ENCODE results near the gene IKZF2.

The IKZF2 gene

DNA sequence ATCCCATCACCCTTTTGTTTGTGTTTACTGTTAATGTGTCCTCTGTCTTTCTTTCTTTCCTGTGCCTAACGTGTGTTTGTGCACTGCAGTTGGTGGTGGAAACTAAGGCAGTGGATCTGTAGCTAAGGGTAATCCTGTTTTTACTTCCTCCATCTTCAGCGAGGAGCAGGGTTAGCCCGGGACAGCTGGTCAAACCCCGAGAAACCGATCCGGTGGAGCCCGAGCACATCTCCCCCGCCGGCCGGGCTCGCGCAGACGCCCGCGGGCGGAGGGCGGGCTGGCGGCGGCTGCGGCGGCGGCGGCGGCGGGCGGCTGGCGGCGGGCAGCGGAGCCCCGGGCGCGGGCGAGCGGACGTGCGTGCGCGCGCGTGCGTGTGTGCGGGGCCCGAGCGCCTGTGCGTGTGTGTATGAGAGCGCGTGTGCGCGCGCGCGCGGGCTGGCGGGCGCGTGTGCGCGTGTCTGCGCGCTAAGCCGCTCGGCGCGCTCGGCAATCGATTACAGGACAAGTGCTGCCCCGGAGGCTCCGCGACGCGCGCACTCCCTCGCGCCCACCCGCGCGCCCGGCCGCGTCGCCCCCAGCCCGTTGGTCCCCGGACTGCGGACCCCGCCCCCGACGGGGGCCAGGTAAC is at the start of gene IKZF2:
Gene IKZF2 (minus strand): TSS at position 176 of the 628 bp plus-strand sequence. CDS start 2,983 bp downstream, outside the sequence.
- peak; percentile 32 to 34 for DNase-seq

GRCh38 chr2:213199871-213200270 is 48.5 kb upstream of the IKZF2 start:
- DNase-seq: no peak

DNA sequence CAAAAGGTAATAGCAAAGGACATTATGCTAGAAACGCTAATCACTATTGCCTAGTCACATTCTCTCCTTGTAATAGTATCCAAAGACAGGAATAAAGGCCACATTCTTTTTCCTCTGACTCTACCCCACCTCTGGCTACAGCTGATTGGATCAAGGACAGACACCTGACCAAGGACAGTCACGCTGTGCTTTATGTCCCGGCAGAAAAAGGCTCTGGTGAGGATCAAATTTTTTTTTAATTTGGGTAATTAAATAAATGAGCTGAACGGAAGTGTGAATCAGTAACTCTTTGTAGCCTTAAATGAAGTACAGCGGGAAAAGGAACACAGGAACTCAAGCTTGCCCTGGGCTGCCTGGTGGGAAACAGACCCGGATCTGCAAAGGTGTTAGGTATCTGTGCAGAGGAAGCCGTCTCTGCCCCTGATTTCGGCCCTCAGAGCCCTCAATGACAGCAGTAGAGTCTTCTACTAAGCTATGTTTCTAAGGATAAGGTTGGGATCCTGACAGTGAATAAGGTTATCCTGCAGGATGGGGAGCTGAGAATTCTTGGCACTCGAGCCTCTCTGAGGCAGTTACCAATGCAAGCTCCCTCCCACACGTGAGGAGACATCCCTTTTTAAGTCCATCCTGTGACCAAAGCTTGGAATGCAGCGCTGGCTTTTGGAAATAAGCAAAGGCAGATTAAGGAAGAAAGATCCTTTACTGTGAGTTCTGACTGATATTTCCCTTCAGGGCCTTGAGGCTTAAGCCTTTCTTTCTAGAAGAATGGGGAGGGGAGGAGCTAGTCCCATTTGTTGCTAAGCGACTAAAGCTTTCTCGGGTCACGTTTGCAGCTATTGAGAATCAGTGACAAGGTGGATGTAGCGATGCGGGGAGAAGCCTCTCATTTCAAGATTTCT is 37.8 kb upstream of the IKZF2 start:
- DNase-seq: no peak

GRCh38 chr2:213188533-213188867 is 37.1 kb upstream of the IKZF2 start:
- DNase-seq: no peak

DNA sequence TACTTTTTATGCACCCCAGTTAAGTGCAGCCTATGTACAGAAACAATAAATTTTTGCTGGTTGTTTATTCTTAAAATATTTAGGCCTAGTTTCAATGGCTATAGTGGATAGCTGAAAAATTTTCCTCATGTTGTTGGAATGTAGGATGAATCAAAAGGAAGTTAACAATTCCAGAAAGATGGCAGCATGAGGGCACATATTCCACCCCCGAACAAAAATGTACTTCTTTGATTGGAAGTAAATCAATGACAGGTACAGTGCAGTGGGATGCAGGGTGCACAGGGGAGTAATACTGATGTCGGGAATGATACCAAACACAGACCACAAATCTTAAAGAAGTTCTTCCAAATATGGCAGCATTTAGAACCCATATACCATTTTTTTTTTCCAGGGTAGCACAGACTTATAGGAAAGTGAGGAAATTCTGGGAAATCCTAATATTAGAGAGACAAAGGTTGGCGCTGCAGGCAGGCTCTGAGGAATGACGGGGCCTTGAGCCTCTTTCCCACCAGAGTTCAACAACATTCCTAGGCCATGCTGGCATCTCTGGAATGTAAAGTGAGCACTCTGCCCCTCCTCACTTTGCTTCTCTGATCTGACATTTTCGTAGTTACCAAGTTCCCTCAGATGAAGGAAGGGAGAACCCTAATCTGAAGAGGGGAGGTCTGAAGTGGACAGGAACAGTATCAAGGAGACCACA is 36.6 kb upstream of the IKZF2 start:
- no peak for DNase-seq

DNA sequence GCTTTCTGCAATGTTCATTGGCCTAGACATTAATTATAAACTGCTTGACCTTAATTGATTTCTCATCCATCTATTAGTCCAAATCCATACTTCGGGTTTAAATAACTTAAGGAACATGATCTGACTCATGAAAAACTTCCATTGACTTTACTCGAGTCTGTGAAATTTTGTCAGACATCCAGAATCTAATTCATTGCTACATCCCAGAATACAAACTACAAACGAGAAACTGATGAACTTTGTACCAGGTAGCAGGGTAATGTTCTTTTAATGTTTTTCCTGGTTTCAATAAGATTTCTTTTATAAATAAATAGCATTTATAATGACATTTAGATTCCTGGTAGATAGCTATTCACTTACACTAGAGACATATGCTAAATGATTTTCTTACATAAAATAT is 36.0 kb upstream of the IKZF2 start:
- DNase-seq: no peak

DNA sequence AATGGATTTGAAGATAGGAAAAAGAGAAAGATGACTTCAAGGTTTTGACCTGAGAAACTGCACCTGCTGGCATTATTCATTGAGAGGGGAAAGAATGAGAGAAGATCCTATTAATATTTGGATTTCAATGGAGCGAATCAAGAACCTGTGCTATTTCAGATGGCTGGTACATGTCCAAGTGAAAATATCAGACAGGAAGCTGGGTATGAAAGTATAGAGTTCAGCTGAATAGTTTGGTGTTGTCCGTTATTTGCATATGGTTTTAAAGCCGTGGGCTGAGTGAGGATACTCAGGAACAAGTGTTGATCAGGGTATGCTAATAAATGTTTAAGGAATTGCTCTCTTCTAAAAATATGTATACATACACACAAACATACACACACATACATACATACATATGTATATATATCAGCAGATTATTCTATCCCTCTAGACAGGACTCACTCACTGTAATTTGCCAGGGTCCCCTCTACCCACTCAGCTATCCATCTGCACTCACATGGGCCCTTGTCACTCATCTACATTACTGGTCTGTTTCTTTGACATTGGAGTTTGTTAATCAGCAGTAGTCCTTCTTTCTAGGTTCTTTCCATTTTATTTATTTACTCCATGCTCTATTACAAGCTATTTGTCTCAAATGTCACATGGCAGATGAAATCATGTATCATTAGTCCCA is 33.9 kb upstream of the IKZF2 start:
- DNase-seq: no peak

DNA sequence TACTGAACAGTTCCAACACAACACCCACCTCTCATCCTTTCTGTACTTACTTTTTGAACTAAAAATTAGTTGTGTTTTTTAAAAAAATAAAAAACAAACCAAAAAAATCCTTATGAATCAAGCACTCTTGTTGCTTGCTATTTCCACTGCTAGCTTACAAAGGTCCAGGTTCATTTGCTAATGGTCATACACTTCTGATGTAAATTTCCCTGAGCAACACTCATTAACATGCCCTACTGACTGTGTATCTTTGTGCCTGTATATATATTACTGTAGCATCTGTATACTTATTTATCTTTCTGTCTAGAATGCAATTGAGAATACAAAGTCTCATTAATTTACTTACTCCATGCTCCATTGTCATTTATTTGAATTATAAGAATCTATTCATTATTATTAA is 30.3 kb upstream of the IKZF2 start:
- no peak for DNase-seq

- DNase-seq: no peak
Observed at GRCh38 chr2:213177679-213178078, 26.3 kb upstream of the IKZF2 start.

DNA sequence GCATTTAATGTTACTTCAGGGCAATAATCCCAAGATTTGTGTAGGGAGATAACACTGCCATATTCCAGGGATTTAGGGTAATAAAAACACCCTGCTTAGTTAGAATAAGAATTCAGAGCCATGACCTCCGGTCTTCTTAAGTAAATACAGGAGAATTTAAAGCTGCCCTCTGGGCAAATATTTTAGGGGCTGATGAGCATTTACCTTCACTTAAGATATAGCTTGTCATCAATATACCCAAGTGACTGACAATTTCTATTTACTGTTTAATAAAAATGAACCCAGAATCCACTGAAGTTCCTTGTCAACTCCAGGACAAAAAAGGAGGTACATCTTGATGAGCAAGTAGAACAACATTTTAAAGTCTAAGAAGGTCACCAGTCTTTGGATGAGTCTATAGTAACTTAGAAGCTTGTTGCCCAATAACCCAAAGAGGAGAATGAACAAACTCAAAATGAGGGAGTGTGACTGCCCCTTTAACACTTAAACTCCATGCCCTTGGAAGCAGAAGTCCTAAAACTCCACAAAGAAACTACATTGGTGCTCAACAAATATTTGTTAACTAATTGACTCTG is 24.3 kb upstream of the IKZF2 start:
- DNase-seq: no peak

DNA sequence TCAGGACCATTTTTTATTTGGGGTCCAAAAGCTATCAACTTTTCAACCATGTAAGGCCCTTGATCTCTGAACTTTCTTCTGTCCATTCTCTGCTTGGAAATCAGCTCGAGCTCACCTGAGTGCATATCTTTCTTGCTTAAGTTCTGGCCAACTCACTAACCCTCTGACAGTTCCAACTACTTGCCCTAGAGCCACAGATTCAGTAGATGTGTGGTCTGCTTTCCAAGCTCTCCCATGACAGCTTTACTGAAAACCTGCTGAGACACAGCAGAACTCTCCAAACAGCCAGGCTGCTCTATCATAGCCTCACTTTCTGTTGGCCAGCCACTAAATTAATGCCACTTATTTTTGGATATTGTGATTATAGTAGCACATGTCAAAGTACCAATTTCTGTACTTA is 21.2 kb upstream of the IKZF2 start:
- no peak for DNase-seq

DNA sequence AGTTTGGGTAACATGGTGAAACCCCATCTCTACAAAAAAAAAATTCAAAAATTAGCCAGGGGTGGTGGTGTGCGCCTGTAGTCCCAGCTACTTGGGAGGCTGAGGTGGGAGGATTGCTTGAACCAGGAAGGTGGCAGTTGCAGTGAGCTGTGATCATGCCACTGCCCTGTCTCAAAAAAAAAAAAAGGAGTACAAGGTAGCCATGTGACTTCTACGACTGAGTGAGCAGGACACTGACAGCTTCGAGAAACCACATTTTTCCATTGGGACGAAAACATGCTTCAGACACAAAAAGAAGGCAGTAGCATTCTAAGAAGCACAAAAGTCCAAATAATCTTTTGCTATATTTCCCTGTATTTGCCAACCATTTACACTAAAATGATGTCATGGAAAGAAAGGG is 19.7 kb upstream of the IKZF2 start:
- no peak for DNase-seq

GRCh38 chr2:213167271-213167930 is 16.0 kb upstream of the IKZF2 start:
- no peak for DNase-seq

GRCh38 chr2:213166109-213166508 is 14.7 kb upstream of the IKZF2 start:
- no peak for DNase-seq

DNA sequence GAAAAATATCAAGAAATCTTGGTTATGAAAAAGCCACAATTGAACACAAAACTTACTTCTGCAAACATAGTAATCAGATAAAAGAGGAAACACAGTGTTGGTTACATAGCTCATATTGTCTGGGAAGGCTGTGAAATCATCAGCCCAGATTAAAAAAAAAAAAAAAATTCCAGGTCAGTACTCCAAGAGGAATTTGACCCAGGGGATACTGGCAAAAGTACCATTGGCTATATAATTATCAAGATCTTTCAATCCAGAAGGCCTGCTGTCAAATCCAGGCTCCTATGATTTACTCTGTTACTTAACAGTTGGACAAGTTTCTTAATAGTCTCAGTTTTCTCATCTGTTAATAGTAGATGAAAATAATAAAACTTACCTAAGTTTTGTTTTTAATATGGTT is 12.9 kb upstream of the IKZF2 start:
- no peak for DNase-seq

- no peak for DNase-seq
Observed at GRCh38 chr2:213162516-213163118, 11.2 kb upstream of the IKZF2 start.

DNA sequence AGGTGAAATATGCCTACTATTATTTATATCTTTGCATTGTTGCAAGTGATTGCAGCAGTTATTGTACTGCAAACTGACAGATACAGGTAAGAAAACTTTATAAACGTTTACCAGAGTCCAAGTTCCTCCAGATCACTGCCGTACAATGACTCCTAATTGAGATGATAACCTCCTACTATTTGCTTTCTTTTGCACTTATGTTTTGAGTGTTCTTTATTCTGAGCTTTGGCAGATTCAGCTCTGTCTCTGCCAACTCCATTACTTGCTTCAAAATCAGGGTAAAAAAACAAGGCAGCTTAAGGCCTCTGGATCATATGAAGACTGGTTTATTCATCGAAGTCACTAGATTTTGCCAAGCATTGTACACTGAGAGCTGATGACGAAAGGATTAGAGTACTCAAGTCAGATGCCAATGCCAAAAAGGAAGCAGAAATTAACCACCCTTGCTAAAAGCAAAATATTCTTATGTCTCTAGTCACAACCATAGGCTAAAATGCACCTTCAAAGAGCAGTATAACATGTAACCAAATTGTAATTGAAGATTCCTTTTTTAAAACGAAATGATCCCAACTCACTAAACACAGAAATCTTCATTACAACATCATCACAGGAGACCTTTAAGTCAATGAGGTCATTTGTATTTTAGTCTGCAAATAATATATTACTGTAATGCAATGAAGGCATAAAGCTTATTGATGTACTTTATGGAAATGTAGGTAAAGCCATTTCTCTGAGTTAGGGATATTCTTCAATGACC is 10.5 kb upstream of the IKZF2 start:
- DNase-seq: no peak

- no peak for DNase-seq
Observed at GRCh38 chr2:213159768-213160167, 8.4 kb upstream of the IKZF2 start.

GRCh38 chr2:213157242-213157641 is 5.8 kb upstream of the IKZF2 start:
- no peak for DNase-seq

- no peak for DNase-seq
Observed at GRCh38 chr2:213156717-213157116, 5.3 kb upstream of the IKZF2 start.

GRCh38 chr2:213152888-213153287 is 1.5 kb upstream of the IKZF2 start:
- no peak for DNase-seq
